ENCODE results near the gene GDPD3. TPM values are rescaled to one million over a fixed set of nuclear protein-coding genes. Genes with fewer than 3 reads are reported as not detected.
A peak's percentile ranks its signal among the peaks of the same experiment; 100 is the strongest.

Gene GDPD3
- total RNA-seq, 6 experiments from 2014 or later = 0.19 to 2.3 (median 2.3) TPM; not detected in 1

DNA sequence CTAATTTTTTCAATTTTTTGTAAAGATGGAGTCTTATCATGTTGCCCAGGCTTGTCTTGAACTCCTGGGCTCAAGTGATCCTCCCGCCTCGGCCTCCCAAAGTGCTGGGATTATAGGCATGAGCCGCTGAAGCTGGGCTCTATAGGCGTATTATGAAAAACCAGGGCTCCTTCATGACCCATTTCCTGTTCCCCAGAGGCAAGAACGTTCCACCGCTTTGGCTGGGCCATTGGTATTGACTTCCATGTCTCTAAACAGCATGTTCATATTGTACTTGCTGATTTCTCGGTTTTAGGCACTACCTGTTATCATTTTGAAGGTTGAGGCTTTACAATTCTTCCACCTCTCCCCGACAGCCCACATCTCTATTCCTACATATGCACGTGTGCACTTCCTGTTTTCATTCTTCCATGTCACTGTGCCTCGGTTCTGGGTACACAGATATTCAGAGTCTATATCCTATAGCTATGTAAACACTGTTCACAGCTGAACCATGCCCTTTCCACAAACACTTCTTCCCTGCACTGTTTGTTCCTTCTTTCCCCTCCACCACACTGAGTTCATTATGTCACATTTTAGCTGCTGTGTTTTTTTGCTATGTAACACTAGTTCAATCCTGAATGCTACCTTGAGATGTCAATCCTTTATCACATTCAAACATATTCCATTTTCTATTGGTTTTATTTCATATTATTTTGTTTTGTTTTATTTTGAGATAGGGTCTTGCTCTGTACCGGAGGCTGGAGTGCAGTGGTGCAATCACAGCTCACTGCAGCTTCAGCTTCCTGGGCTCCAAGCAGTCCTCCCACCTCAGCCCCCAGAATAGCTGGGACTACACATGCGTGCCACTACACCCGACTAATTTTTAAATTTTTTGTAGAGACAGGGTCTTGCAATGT, 26.5 kb upstream of the GDPD3 start:
- no peak for DNase-seq
- 49% methylated on average over 11 of the region's 13 CpGs for WGBS (ENCODE audit: insufficient coverage, low coverage, low lambda C conversion rate, missing lambda C conversion rate)
- H3K9me3 ChIP-seq = no peaks in the 10 kb centered on the region

DNA sequence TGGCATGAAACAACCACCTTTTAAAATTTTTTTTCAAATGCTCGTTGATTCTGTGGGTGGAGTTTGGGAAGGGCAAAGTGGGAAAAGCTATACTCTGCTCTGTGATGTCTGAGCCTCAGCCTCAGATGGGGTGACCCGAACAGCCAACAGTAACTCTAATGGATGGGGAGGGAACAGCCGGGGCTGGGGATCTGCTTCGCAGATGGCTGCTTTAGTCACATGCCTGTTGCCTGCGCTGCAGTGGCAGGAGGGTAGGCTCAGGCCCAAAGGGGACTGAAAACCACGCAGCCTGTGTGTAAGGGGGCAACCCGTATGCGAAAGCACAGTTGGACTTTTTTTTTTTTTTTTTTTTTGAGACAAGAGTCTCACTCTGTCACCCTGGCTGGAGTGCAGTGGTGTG, 24.6 kb upstream of the GDPD3 start:
- ATAC-seq (no peak), DNase-seq (no peak)
- Histone ChIP-seq H3K4me3 (no peak overlapping the region), H3K27ac (no peak overlapping the region), H3K36me3 (no peaks in the 10 kb centered on the region), H3K27me3 (no peaks in the 10 kb centered on the region), H3K9me3 (no peaks in the 10 kb centered on the region), H3K4me1 (no peaks in the 10 kb centered on the region)
- 27% methylated on average over 1 of the region's 8 CpGs for WGBS (ENCODE audit: insufficient coverage, low coverage, low lambda C conversion rate, missing lambda C conversion rate)
- TF ChIP-seq POLR2A (IDR thresholded peaks at IDR 0.05) = no peak
- TF ChIP-seq, protein P1, sequence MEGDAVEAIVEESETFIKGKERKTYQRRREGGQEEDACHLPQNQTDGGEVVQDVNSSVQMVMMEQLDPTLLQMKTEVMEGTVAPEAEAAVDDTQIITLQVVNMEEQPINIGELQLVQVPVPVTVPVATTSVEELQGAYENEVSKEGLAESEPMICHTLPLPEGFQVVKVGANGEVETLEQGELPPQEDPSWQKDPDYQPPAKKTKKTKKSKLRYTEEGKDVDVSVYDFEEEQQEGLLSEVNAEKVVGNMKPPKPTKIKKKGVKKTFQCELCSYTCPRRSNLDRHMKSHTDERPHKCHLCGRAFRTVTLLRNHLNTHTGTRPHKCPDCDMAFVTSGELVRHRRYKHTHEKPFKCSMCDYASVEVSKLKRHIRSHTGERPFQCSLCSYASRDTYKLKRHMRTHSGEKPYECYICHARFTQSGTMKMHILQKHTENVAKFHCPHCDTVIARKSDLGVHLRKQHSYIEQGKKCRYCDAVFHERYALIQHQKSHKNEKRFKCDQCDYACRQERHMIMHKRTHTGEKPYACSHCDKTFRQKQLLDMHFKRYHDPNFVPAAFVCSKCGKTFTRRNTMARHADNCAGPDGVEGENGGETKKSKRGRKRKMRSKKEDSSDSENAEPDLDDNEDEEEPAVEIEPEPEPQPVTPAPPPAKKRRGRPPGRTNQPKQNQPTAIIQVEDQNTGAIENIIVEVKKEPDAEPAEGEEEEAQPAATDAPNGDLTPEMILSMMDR (IDR thresholded peaks at IDR 0.05) = no peak
- intact Hi-C loops (cut with DNase I) = no loop called here

More for the DNA sequence above, 26.5 kb upstream of the GDPD3 start:
- TF ChIP-seq POLR2A (IDR thresholded peaks at IDR 0.05) = no peak
- TF ChIP-seq, protein P1 (IDR thresholded peaks at IDR 0.05) = no peak
- intact Hi-C loops (cut with DNase I) = no loop called here
- peak in 2 of 4 donors; percentile 33 to 36 for ATAC-seq
- Histone ChIP-seq H3K4me1 (no peaks in the 10 kb centered on the region), H3K27me3 (no peaks in the 10 kb centered on the region), H3K27ac (no peak overlapping the region), H3K36me3 (no peaks in the 10 kb centered on the region), H3K4me3 (no peak overlapping the region)

DNA sequence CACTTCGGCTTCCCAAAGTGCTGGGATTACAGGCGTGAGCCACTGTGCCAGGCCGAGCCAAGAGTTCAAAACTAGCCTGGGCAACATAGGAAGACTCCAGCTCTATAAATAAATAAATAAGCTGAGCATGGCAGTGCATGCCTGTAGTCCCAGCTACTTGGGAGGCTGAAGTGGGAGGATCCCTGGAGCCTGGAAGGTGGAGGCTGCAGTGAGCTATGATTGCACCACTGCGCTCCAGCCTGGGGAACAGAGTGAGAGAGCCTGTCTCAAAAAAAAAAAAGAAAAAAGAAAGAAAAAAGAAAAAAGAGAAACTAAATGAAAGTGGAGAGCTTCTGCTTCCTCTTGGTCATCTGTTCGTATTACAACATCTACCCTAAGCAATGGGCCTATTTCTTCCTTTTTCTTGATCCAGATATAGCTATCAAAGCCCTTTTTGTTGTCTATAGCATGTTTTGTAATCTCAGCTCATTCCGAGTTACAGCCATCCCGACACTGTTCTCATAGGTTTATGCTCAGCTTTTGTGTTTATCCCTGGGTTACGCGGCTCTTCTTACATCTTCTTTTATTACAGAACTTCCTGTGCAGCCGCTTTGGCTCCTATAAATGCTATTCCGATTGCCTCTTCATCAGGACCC, 23.8 kb upstream of the GDPD3 start:
- peak in 3 of 4 donors; percentile 33 to 47 (median 44) for ATAC-seq
- no peaks in the 10 kb centered on the region for H3K9me3 ChIP-seq
- DNase-seq = no peak
- H3K4me1 ChIP-seq = no peaks in the 10 kb centered on the region
- intact Hi-C loops (cut with DNase I) = no loop called here
- 60% methylated on average over 10 of the region's 11 CpGs for WGBS (ENCODE audit: insufficient coverage, low coverage, low lambda C conversion rate, missing lambda C conversion rate)
- no peaks in the 10 kb centered on the region for H3K27me3 ChIP-seq
- H3K4me3 ChIP-seq = no peak overlapping the region
- H3K36me3 ChIP-seq = no peaks in the 10 kb centered on the region
- no peak for TF ChIP-seq POLR2A (IDR thresholded peaks at IDR 0.05)
- TF ChIP-seq, protein P1 (IDR thresholded peaks at IDR 0.05) = no peak
- no peak overlapping the region for H3K27ac ChIP-seq

DNA sequence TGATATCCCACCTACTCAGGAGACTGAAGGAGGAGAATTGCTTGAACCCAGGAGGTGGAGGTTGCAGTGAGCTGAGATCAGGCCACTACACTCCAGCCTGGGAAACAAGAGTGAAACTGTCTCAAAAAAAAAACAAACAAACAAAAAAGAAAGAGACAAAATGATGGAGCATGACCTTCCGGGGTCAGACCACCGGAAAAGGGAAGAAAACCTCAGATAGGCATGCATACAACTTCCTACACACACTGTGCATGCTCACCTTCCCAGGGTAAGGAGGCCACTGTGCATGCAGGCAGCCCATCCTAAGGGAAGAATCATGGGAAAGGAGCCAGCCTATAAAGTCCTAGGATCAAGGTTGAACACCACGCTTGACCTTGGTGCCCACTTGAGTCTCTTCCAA, 19.3 kb upstream of the GDPD3 start:
- WGBS (ENCODE audit: insufficient coverage, low coverage, low lambda C conversion rate, missing lambda C conversion rate) = 60% methylated on average over 2 of the region's 3 CpGs
- no peak overlapping the region for H3K27ac ChIP-seq
- H3K36me3 ChIP-seq = no peaks in the 10 kb centered on the region
- DNase-seq (no peak), ATAC-seq (no peak)
- H3K4me1 ChIP-seq = no peaks in the 10 kb centered on the region
- H3K27me3 ChIP-seq = no peaks in the 10 kb centered on the region
- H3K4me3 ChIP-seq = no peak overlapping the region
- H3K9me3 ChIP-seq = no peaks in the 10 kb centered on the region
- intact Hi-C loops (cut with DNase I) = no loop called here
- TF ChIP-seq, protein P1 (IDR thresholded peaks at IDR 0.05) = no peak
- TF ChIP-seq POLR2A (IDR thresholded peaks at IDR 0.05) = no peak
